IgD-negative memory B cell (primary cell): Measurements from ENCODE around the gene ZNF532. TPM values are rescaled to one million over a fixed set of nuclear protein-coding genes. Genes with fewer than 3 reads are reported as not detected.
A peak's percentile ranks its signal among the peaks of the same experiment; 100 is the strongest.
"Not testable (repeated sequence)": the region's sequence is repeated elsewhere in the genome, so short reads cannot be mapped to it uniquely, and the experiment has no call there.

ENCODE experiments used
- H3K27ac Mint-ChIP-seq, 3 donors: one replicate each; pipeline ENCODE4 v1.8.0; 2020 to 2022; ENCODE audit warnings: mild to moderate bottlenecking in 3 of 3, mixed read lengths in 3 of 3, moderate library complexity in 1 of 3
- H3K27me3 Mint-ChIP-seq: one replicate; pipeline ENCODE4 v1.8.0; 2021; ENCODE audit warnings: mixed read lengths
- H3K36me3 Mint-ChIP-seq: one replicate; pipeline ENCODE4 v1.8.0; 2020; ENCODE audit warnings: mild to moderate bottlenecking, mixed read lengths
- H3K4me1 Mint-ChIP-seq, 3 donors: one replicate each; pipeline ENCODE4 v1.8.0; 2020 to 2022; ENCODE audit warnings: mixed read lengths in 3 of 3, mild to moderate bottlenecking in 1 of 3
- H3K4me3 Mint-ChIP-seq, 4 donors: one replicate each; pipeline ENCODE4 v1.8.0; 2020 to 2022; ENCODE audit warnings: mild to moderate bottlenecking in 4 of 4, mixed read lengths in 4 of 4, moderate library complexity in 3 of 4
- H3K9me3 Mint-ChIP-seq, 3 donors: one replicate each; pipeline ENCODE4 v1.8.0; 2020 to 2021; ENCODE audit warnings: mixed read lengths in 3 of 3, mild to moderate bottlenecking in 1 of 3
- polyA plus RNA-seq: library from polyadenylated mRNA; unstranded; fragments of 300-500 nt; fragmentation: Illumina TruSeq; gene quantifications from one replicate; pipeline ENCODE4 v1.2.3, GENCODE V29; 2021

ZNF532 gene
- polyA plus RNA-seq, 1 donor from 2014 or later, result 14.8 TPM

DNA sequence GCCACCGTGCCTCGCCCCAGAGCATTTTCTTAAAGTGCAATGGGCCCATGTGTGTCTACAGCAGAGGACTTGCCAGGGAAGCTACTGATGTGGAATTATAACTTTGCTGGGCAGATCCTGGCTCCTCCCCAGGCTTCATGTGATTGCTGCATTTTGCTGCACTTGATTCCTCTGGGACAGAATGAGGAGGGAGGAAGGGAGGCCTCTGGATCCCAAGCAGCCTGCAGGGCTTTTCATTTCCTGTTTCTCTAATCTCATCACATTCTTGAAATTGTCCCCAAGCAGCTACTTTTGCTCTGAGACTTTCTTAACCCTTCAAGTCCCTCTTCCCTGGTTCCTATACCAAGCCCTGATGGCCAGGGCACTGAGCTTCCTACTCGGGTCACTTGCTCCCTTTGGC is 140.6 kb downstream of the ZNF532 start:
- no peak overlapping the region for H3K4me3 Mint-ChIP-seq
- no peaks in the 10 kb centered on the region for H3K4me1 Mint-ChIP-seq
- no peak overlapping the region for H3K27ac Mint-ChIP-seq
- H3K36me3 Mint-ChIP-seq, result no peaks in the 10 kb centered on the region
- H3K9me3 Mint-ChIP-seq, result peaks cover 0 to 3% (median 0%) of the 10 kb centered on the region in 3 donors
- H3K27me3 Mint-ChIP-seq, result no peaks in the 10 kb centered on the region

DNA sequence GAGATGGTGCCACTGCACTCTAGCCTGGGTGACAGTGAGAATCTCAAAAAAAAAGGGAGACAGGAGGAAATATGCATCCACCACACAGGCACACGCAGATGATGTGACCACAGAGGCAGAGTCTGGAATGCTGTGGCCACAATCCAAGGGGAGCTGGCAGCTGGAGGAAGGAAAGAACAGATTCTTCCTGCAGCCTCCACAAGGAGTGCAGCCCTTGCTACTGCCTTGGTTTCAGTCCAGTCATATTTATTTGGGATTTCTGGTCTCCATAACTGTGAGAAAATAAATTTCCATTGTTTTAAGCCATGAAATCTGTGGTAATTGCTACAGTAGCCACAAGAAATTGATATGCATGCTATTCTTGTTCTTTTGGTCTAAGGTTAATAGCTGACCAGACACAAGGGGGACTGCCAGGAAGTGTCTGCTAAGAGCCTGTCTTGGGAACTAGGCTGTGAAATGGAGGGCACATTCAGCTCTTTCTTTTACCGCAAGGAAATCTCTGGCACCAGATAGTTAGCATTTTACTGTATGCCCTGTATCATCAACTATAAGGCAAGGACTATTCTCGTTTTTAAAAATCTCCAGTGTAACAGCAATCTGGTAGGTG is 141.9 kb downstream of the ZNF532 start:
- H3K27me3 Mint-ChIP-seq, result no peaks in the 10 kb centered on the region
- peaks cover 0 to 3% (median 0%) of the 10 kb centered on the region in 3 donors for H3K9me3 Mint-ChIP-seq
- H3K4me1 Mint-ChIP-seq, result peaks cover 0 to 3% (median 3%) of the 10 kb centered on the region in 3 donors
- H3K4me3 Mint-ChIP-seq, result no peak overlapping the region
- H3K27ac Mint-ChIP-seq, result no peak overlapping the region
- no peaks in the 10 kb centered on the region for H3K36me3 Mint-ChIP-seq

- no peaks in the 10 kb centered on the region for H3K27me3 Mint-ChIP-seq
- peaks cover 0 to 13% (median 6%) of the 10 kb centered on the region in 3 donors for H3K4me1 Mint-ChIP-seq
- H3K4me3 Mint-ChIP-seq, result no peak overlapping the region
- H3K9me3 Mint-ChIP-seq, result peaks cover 0 to 3% (median 0%) of the 10 kb centered on the region in 3 donors
- H3K36me3 Mint-ChIP-seq, result no peaks in the 10 kb centered on the region
- peak overlapping the region in 1 of 3 donors; percentile 45 for H3K27ac Mint-ChIP-seq
Measured at GRCh38 chr18:59008302-59008974, 143.8 kb downstream of the ZNF532 start.

DNA sequence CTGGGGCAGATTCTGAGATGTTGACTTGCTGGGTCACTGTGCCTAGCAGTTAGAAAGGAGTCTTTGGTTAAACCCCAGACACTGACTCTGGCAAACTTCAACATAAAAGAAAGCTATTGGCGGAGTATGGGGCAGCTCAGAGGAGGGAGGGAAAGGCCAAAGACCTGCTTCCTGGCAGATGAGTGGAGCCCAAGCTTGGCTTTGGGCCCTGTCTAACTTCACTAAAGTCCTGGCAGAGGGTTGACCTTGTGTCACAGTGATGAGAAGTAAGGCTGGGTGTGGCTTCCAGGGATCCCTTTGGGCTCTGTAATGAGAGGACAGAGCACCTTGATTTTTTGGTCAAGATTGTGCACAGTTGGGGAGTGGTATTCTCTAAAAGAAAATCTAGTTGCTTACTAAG is 145.2 kb downstream of the ZNF532 start:
- Mint-ChIP-seq H3K36me3 (no peaks in the 10 kb centered on the region), H3K4me3 (no peak overlapping the region), H3K27me3 (no peaks in the 10 kb centered on the region), H3K9me3 (peaks cover 3 to 4% (median 3%) of the 10 kb centered on the region in 3 donors), H3K4me1 (peaks cover 0 to 16% (median 9%) of the 10 kb centered on the region in 3 donors), H3K27ac (no peak overlapping the region)

- Mint-ChIP-seq H3K27me3 (no peaks in the 10 kb centered on the region), H3K36me3 (no peaks in the 10 kb centered on the region), H3K9me3 (peaks cover 0 to 4% (median 3%) of the 10 kb centered on the region in 3 donors), H3K4me1 (peaks cover 0 to 16% (median 9%) of the 10 kb centered on the region in 3 donors), H3K4me3 (no peak overlapping the region), H3K27ac (no peak overlapping the region)
Measured at GRCh38 chr18:59011289-59011688, 146.6 kb downstream of the ZNF532 start.

DNA sequence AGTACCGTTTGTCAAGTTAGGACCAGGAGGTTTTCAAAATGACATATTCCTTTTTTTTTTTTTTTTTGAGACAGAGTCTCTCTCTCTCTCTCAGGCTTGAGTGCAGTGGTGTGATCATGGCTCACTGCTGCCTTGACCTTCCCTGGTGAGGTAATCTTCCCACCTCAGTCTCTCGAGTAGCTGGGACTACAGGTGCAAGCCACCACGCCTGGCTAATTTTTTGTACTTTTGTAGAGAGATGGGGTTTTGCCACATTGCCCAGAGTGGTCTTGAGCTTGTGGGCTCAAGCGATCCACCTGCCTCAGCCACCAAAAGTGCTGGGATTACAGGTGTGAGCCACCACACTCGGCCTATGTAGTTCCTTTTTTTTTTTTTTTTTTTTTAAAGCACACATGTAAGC is 147.1 kb downstream of the ZNF532 start:
- peaks cover 0 to 4% (median 3%) of the 10 kb centered on the region in 3 donors for H3K9me3 Mint-ChIP-seq
- H3K36me3 Mint-ChIP-seq, result no peaks in the 10 kb centered on the region
- H3K4me1 Mint-ChIP-seq, result peaks cover 0 to 16% (median 9%) of the 10 kb centered on the region in 3 donors

DNA sequence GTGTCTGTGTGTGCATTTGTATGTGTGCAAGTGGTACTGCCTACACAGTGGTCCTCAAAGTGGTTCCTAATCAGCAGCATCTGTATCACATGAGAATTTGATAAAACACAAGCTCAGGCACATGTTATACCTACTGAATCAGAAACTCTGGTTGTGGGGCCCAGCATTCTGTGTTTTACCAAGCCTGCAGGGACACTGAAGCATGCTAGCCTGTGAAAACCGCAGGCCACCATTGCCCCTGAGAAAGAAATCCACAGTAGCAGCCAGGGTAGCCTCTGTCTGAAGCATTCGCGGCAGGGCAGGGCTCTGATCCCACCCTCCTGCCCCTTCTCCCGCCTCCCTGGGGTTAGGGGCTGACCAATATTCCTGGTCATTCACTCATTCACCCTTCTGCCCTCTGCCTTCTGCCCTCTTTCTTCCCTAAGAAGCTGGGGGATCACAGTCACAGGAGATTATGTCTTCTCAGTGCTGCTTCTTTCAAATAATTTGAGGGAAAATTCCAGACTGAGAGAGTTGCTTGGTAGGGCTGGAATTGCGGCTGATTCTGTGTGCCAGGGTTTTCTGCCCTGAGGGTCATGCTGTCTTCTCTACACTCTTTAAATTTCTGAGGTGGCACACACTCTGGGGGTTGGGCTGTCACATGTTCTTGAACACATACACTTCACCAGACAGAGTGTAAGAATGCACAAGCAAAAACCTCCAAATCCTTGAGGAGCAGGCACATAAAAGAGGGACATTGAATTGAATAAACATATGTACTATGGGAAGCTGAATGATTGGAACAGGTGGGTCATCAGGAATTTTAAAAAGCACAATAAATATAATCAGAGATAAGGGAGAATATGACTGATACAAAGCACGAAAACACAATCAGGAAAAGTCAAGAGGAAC is 148.4 kb downstream of the ZNF532 start:
- Mint-ChIP-seq H3K36me3 (peaks cover 3% of the 10 kb centered on the region), H3K4me1 (peaks cover 0 to 16% (median 9%) of the 10 kb centered on the region in 3 donors), H3K9me3 (peaks cover 4 to 12% (median 5%) of the 10 kb centered on the region in 3 donors), H3K27me3 (no peaks in the 10 kb centered on the region), H3K27ac (peak overlapping the region in 1 of 3 donors; percentile 3), H3K4me3 (peak overlapping the region in 1 of 4 donors; percentile 39)

More for the DNA sequence above, 147.1 kb downstream of the ZNF532 start:
- Mint-ChIP-seq H3K27me3 (no peaks in the 10 kb centered on the region), H3K27ac (no peak overlapping the region), H3K4me3 (peak overlapping the region in 1 of 4 donors; percentile 17)

- no peak overlapping the region for H3K27ac Mint-ChIP-seq
- H3K4me1 Mint-ChIP-seq, result peaks cover 0 to 16% (median 9%) of the 10 kb centered on the region in 3 donors
- H3K36me3 Mint-ChIP-seq, result peaks cover 3% of the 10 kb centered on the region
- no peak overlapping the region for H3K4me3 Mint-ChIP-seq
- peaks cover 5 to 12% (median 7%) of the 10 kb centered on the region in 3 donors for H3K9me3 Mint-ChIP-seq
- no peaks in the 10 kb centered on the region for H3K27me3 Mint-ChIP-seq
Measured at GRCh38 chr18:59013744-59014143, 149.1 kb downstream of the ZNF532 start.

GRCh38 chr18:59015531-59016152 is 151.0 kb downstream of the ZNF532 start:
- peaks cover 3% of the 10 kb centered on the region for H3K36me3 Mint-ChIP-seq
- H3K4me3 Mint-ChIP-seq, result peak overlapping the region in 1 of 4 donors; percentile 78
- no peaks in the 10 kb centered on the region for H3K27me3 Mint-ChIP-seq
- H3K27ac Mint-ChIP-seq, result peak overlapping the region in 1 of 3 donors; percentile 60
- peaks cover 0 to 16% (median 9%) of the 10 kb centered on the region in 3 donors for H3K4me1 Mint-ChIP-seq
- H3K9me3 Mint-ChIP-seq, result peaks cover 5 to 12% (median 7%) of the 10 kb centered on the region in 3 donors

DNA sequence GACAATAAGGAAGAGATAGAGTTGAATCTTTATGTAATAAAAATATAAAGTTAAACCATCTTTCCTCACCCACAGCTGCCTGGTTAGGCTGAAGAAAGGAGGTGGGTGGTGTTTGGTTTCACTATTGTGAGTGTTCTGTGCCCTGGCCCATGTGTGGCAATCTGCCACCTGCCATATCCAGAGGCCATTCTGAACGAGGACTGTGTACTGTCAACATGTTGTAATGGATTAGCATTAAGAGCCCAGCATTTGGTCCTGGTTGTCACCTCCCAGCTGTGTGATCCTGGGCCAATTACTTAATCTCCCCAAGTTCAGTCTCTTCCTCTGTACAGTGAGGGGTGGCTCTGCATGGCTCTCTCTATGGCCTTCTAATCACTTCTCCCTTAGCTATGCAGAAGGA is 156.8 kb downstream of the ZNF532 start:
- Mint-ChIP-seq H3K27me3 (no peaks in the 10 kb centered on the region), H3K36me3 (peaks cover 3% of the 10 kb centered on the region), H3K27ac (no peak overlapping the region), H3K9me3 (peaks cover 4 to 8% (median 5%) of the 10 kb centered on the region in 3 donors), H3K4me1 (peaks cover 0 to 2% (median 0%) of the 10 kb centered on the region in 3 donors), H3K4me3 (no peak overlapping the region)

- peaks cover 1% of the 10 kb centered on the region for H3K36me3 Mint-ChIP-seq
- no peaks in the 10 kb centered on the region for H3K27me3 Mint-ChIP-seq
- peaks cover under 1 to 7% (median 4%) of the 10 kb centered on the region in 3 donors for H3K9me3 Mint-ChIP-seq
- H3K27ac Mint-ChIP-seq, result no peak overlapping the region
- H3K4me3 Mint-ChIP-seq, result no peak overlapping the region
- peaks cover 0 to 2% (median 1%) of the 10 kb centered on the region in 3 donors for H3K4me1 Mint-ChIP-seq
Measured at GRCh38 chr18:59022167-59022945, 157.7 kb downstream of the ZNF532 start.

GRCh38 chr18:59024829-59025228 is 160.2 kb downstream of the ZNF532 start:
- Mint-ChIP-seq H3K4me1 (peaks cover 0 to 5% (median 2%) of the 10 kb centered on the region in 3 donors), H3K27ac (no peak overlapping the region), H3K27me3 (no peaks in the 10 kb centered on the region), H3K9me3 (no peaks in the 10 kb centered on the region), H3K36me3 (no peaks in the 10 kb centered on the region), H3K4me3 (no peak overlapping the region)

DNA sequence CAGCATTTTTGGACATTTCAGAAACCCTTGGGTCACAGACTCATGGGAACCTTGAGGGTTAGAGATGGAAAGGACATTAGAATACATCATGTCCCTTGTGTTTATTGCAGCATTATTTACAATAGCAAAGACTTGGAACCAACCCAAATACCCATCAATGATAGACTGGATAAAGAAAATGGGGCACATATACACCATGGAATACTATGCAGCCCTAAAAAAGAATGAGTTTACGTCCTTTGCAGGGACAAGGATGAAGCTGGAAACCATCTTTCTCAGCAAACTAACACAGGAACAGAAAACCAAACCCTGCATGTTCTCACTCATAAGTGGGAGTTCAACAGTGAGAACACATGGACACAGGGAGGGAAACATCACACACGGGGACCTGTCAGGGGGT is 160.9 kb downstream of the ZNF532 start:
- Mint-ChIP-seq H3K27ac (peak overlapping the region in 1 of 3 donors; percentile 16), H3K4me3 (peak overlapping the region in 1 of 4 donors; percentile 43)
- H3K27me3 Mint-ChIP-seq, H3K9me3 Mint-ChIP-seq, H3K4me1 Mint-ChIP-seq, H3K36me3 Mint-ChIP-seq: not testable (repeated sequence)

- Mint-ChIP-seq H3K27ac (no peak overlapping the region), H3K9me3 (no peaks in the 10 kb centered on the region), H3K4me3 (no peak overlapping the region), H3K36me3 (no peaks in the 10 kb centered on the region), H3K27me3 (no peaks in the 10 kb centered on the region), H3K4me1 (peaks cover 4 to 9% (median 6%) of the 10 kb centered on the region in 3 donors)
Measured at GRCh38 chr18:59026364-59026763, 161.7 kb downstream of the ZNF532 start.
